NCI-H128 (cell line): Measurements from ENCODE around the gene UNC45A.
A peak's percentile ranks its signal among the peaks of the same experiment; 100 is the strongest.

Experiments
- DNase-seq: peaks from one replicate; lab custom pipeline; 2025; ENCODE audit not compliant: unreplicated experiment; lab: John Stamatoyannopoulos, UW

UNC45A gene

GRCh38 chr15:90994417-90995311, 59.6 kb downstream of the UNC45A start, which contains the start of gene PRC1:
Gene PRC1 (minus strand): TSS chr15:90994535. CDS start chr15:90994417, 118 bp downstream.
- DNase-seq, result peak; percentile 92

- DNase-seq, result no peak
Measured at GRCh38 chr15:90998737-90999136, 63.7 kb downstream of the UNC45A start.

GRCh38 chr15:91001209-91001608, 66.1 kb downstream of the UNC45A start:
- no peak for DNase-seq
